Mesothelial cell of epicardium (in vitro differentiated cells): ENCODE results near the gene ATP5MC2. TPM values are rescaled to one million over a fixed set of nuclear protein-coding genes. Genes with fewer than 3 reads are reported as not detected.

Experiments used
- DNase-seq, 2 experiments: peaks; one replicate each; pipeline ENCODE4 v3.0.0; 2021; ENCODE audit warnings: low spot score in 2 of 2; ENCODE audit not compliant: unreplicated experiment in 2 of 2
- H3K27ac Mint-ChIP-seq: 2 replicates; pipeline ENCODE4 v1.8.0; 2021; ENCODE audit warnings: mixed read lengths
- H3K27me3 Mint-ChIP-seq: 2 replicates; pipeline ENCODE4 v1.8.0; 2021; ENCODE audit warnings: low read depth, mixed read lengths
- H3K36me3 Mint-ChIP-seq: 2 replicates; pipeline ENCODE4 v1.8.0; 2021; ENCODE audit warnings: mixed read lengths
- H3K4me1 Mint-ChIP-seq: 2 replicates; pipeline ENCODE4 v1.8.0; 2021; ENCODE audit warnings: mixed read lengths
- H3K4me3 Mint-ChIP-seq: 2 replicates; pipeline ENCODE4 v1.8.0; 2021; ENCODE audit warnings: mild to moderate bottlenecking, moderate library complexity, mixed read lengths
- H3K9me3 Mint-ChIP-seq: 2 replicates; pipeline ENCODE4 v1.8.0; 2021; ENCODE audit warnings: mixed read lengths
- total RNA-seq: library from RNA; stranded (reverse); gene quantifications from 3 replicates; pipeline ENCODE4 v1.2.1, GENCODE V29; 2021
- TF ChIP-seq, protein P1 (sequence below): fragments of 200-600 bp; sonication (generic); IDR thresholded peaks from one replicate; pipeline ENCODE4 v1.5.0; 2021; ENCODE audit warnings: antibody characterized with exemption; ENCODE audit not compliant: unreplicated experiment

Gene ATP5MC2
- total RNA-seq, 1 donor from 2014 or later = 356 TPM

- no peak for DNase-seq
Observed at GRCh38 chr12:53627919-53628318, 48.0 kb downstream of the ATP5MC2 start.

DNA sequence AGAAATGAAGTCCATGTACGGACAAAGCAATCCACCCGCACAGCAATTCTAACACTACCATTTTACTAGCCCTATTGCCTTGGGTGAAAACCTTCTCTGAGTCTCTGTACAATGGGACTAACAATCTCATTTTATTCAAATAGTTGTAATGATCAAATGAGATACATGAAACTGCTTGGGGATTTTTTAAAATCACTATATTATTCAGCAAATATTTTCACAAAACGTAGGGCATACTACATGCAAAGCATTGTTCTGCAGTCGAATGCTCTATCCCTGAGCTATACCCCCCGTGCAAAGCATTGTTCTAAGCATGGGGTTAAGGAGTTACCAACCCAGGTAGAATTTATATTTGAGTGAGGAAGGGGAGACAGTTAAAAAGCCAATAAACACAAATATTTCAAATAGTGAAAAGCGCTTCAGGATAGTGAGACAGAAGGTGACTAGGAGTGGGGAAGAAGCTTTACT lies 49.1 kb downstream of the ATP5MC2 start:
- Mint-ChIP-seq H3K4me1 (peaks cover 41% of the 10 kb centered on the region), H3K27me3 (peaks cover 3% of the 10 kb centered on the region), H3K36me3 (no peaks in the 10 kb centered on the region), H3K9me3 (no peaks in the 10 kb centered on the region), H3K4me3 (peak overlapping the region; percentile 95), H3K27ac (peak overlapping the region; percentile 96)
- TF ChIP-seq, protein P1, sequence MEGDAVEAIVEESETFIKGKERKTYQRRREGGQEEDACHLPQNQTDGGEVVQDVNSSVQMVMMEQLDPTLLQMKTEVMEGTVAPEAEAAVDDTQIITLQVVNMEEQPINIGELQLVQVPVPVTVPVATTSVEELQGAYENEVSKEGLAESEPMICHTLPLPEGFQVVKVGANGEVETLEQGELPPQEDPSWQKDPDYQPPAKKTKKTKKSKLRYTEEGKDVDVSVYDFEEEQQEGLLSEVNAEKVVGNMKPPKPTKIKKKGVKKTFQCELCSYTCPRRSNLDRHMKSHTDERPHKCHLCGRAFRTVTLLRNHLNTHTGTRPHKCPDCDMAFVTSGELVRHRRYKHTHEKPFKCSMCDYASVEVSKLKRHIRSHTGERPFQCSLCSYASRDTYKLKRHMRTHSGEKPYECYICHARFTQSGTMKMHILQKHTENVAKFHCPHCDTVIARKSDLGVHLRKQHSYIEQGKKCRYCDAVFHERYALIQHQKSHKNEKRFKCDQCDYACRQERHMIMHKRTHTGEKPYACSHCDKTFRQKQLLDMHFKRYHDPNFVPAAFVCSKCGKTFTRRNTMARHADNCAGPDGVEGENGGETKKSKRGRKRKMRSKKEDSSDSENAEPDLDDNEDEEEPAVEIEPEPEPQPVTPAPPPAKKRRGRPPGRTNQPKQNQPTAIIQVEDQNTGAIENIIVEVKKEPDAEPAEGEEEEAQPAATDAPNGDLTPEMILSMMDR = no peak
- DNase-seq = no peak

More at GRCh38 chr12:53627919-53628318, 48.0 kb downstream of the ATP5MC2 start:
- Mint-ChIP-seq H3K27me3 (peaks cover 5% of the 10 kb centered on the region), H3K4me1 (peaks cover 38% of the 10 kb centered on the region), H3K9me3 (no peaks in the 10 kb centered on the region), H3K4me3 (no peak overlapping the region), H3K36me3 (no peaks in the 10 kb centered on the region), H3K27ac (no peak overlapping the region)
- TF ChIP-seq, protein P1 = no peak

- Mint-ChIP-seq H3K9me3 (no peaks in the 10 kb centered on the region), H3K27ac (peak within 1 kb of the TSS; percentile 96), H3K27me3 (peaks cover 3% of the 10 kb centered on the region), H3K4me1 (peaks cover 42% of the 10 kb centered on the region), H3K36me3 (no peaks in the 10 kb centered on the region), H3K4me3 (peak within 1 kb of the TSS; percentile 95)
- DNase-seq = peak; percentile 96 to 99
- TF ChIP-seq, protein P1 = no peak
Observed at GRCh38 chr12:53625946-53626701, 49.8 kb downstream of the ATP5MC2 start, which contains the start of gene ATF7. ATF7 (minus strand) TSS chr12:53626382; CDS start chr12:53601000, 25,382 bp downstream.

DNA sequence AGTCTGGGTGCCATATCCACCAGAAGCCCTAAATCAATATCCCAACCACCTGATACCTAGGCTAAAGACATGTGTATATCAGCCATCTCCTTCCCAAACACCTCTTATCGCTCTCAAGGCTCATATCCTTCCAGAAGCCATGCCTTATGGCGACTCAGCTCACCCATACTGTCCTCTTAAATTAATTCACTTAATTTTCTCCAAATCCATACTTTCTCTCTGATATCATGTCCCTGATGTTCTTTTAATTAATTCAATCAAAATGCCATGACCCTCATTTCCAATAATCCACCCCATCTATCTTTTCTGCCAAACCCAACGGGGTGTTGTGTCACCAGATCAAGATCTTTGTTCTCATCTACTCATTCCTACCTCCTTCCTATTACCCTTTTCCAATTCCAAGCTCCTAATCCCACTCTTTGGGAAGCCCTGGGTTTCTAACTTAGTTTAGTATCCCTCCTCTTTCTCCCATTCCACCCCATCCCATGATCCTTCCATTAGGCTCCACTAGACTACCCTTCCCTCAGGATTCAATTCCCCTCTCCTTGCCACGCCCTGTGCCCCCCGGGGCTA lies 50.4 kb downstream of the ATP5MC2 start:
- TF ChIP-seq, protein P1 = no peak

DNA sequence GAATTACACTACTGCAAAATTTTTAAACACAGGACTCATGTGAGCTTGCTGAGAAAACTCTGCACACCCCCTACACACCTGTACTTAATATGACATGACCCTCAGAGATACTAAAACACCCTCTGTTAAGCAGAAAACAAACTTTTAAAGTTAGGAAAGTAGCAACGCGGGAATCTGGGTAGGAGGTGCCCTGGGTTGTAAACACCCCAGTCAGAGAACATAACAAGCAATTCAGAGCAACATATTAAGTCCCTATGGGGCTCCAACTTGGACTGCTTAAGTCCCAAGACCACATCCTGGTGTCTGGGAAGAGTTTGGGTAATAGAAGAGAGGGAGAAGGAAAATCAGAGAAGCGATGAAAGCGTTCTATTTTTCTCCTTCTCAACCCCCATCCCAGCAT lies 50.9 kb downstream of the ATP5MC2 start:
- Mint-ChIP-seq H3K9me3 (no peaks in the 10 kb centered on the region), H3K4me1 (peaks cover 42% of the 10 kb centered on the region), H3K27ac (peak overlapping the region; percentile 91), H3K4me3 (peak overlapping the region; percentile 95), H3K27me3 (no peaks in the 10 kb centered on the region), H3K36me3 (no peaks in the 10 kb centered on the region)
- DNase-seq = no peak
- TF ChIP-seq, protein P1 = no peak

More for the DNA sequence above, 50.4 kb downstream of the ATP5MC2 start:
- Mint-ChIP-seq H3K27ac (peak overlapping the region; percentile 96), H3K27me3 (no peaks in the 10 kb centered on the region), H3K4me1 (peaks cover 42% of the 10 kb centered on the region), H3K9me3 (no peaks in the 10 kb centered on the region), H3K36me3 (no peaks in the 10 kb centered on the region), H3K4me3 (peak overlapping the region; percentile 95)
- no peak for DNase-seq
